Rectal smooth muscle tissue (tissue), 1 donor: ENCODE measurements around the gene PPARG.
"Not testable (repeated sequence)": the region's sequence is repeated elsewhere in the genome, so short reads cannot be mapped to it uniquely, and the experiment has no call there.

Source experiments
- H3K27ac ChIP-seq: one replicate; pipeline ENCODE4 v1.7.0; 2013; ENCODE audit warnings: low read depth, low read length, inconsistent platforms
- H3K27me3 ChIP-seq: one replicate; pipeline ENCODE4 v1.7.0; 2013; ENCODE audit warnings: low read length; ENCODE audit not compliant: control insufficient read depth, insufficient read depth
- H3K36me3 ChIP-seq: one replicate; pipeline ENCODE4 v1.7.0; 2013; ENCODE audit warnings: low read length; ENCODE audit not compliant: control insufficient read depth, insufficient read depth
- H3K4me1 ChIP-seq: one replicate; pipeline ENCODE4 v1.7.0; 2013; ENCODE audit warnings: low read length; ENCODE audit not compliant: control insufficient read depth, insufficient read depth
- H3K4me3 ChIP-seq: one replicate; pipeline ENCODE4 v1.7.0; 2013; ENCODE audit warnings: low read length
- H3K9ac ChIP-seq: one replicate; pipeline ENCODE4 v1.7.0; 2013; ENCODE audit warnings: low read length

The PPARG gene

GRCh38 chr3:12442654-12443501, 154.0 kb downstream of the PPARG start:
- H3K4me3 ChIP-seq: no peak overlapping the region
- H3K4me1 ChIP-seq: no peaks in the 10 kb centered on the region
- no peak overlapping the region for H3K27ac ChIP-seq

GRCh38 chr3:12443781-12444522, 155.1 kb downstream of the PPARG start:
- H3K27me3 ChIP-seq: no peaks in the 10 kb centered on the region
- no peak overlapping the region for H3K27ac ChIP-seq
- no peak overlapping the region for H3K4me3 ChIP-seq
- H3K4me1 ChIP-seq: no peaks in the 10 kb centered on the region
- no peak overlapping the region for H3K9ac ChIP-seq
- H3K36me3 ChIP-seq: no peaks in the 10 kb centered on the region

More at GRCh38 chr3:12442654-12443501, 154.0 kb downstream of the PPARG start:
- Histone ChIP-seq H3K36me3 (no peaks in the 10 kb centered on the region), H3K27me3 (no peaks in the 10 kb centered on the region), H3K9ac (no peak overlapping the region)

- no peaks in the 10 kb centered on the region for H3K36me3 ChIP-seq
- H3K4me1 ChIP-seq: no peaks in the 10 kb centered on the region
- no peaks in the 10 kb centered on the region for H3K27me3 ChIP-seq
- no peak overlapping the region for H3K4me3 ChIP-seq
- no peak overlapping the region for H3K27ac ChIP-seq
- H3K9ac ChIP-seq: no peak overlapping the region
Observed at GRCh38 chr3:12444582-12445471, 156.0 kb downstream of the PPARG start.

- H3K27me3 ChIP-seq: no peaks in the 10 kb centered on the region
- H3K4me3 ChIP-seq: no peak overlapping the region
- H3K9ac ChIP-seq: no peak overlapping the region
- no peaks in the 10 kb centered on the region for H3K36me3 ChIP-seq
- no peaks in the 10 kb centered on the region for H3K4me1 ChIP-seq
- H3K27ac ChIP-seq: no peak overlapping the region
Observed at GRCh38 chr3:12445523-12446240, 156.8 kb downstream of the PPARG start.

GRCh38 chr3:12446298-12446697, 157.4 kb downstream of the PPARG start:
- no peak overlapping the region for H3K4me3 ChIP-seq
- H3K27ac ChIP-seq: no peak overlapping the region
- no peaks in the 10 kb centered on the region for H3K36me3 ChIP-seq
- no peaks in the 10 kb centered on the region for H3K4me1 ChIP-seq
- no peaks in the 10 kb centered on the region for H3K27me3 ChIP-seq
- H3K9ac ChIP-seq: no peak overlapping the region

- Histone ChIP-seq H3K27me3 (no peaks in the 10 kb centered on the region), H3K4me3 (no peak overlapping the region), H3K27ac (no peak overlapping the region), H3K9ac (no peak overlapping the region), H3K36me3 (no peaks in the 10 kb centered on the region), H3K4me1 (no peaks in the 10 kb centered on the region)
Observed at GRCh38 chr3:12447075-12447474, 158.2 kb downstream of the PPARG start.

GRCh38 chr3:12448404-12449202, 159.7 kb downstream of the PPARG start:
- not testable (repeated sequence) for H3K36me3 ChIP-seq, H3K27me3 ChIP-seq, H3K9ac ChIP-seq, H3K4me1 ChIP-seq, H3K27ac ChIP-seq, H3K4me3 ChIP-seq

- no peak overlapping the region for H3K9ac ChIP-seq
- H3K27me3 ChIP-seq: no peaks in the 10 kb centered on the region
- no peaks in the 10 kb centered on the region for H3K4me1 ChIP-seq
- no peaks in the 10 kb centered on the region for H3K36me3 ChIP-seq
- H3K27ac ChIP-seq: no peak overlapping the region
- no peak overlapping the region for H3K4me3 ChIP-seq
Observed at GRCh38 chr3:12449889-12450682, 161.2 kb downstream of the PPARG start.

- Histone ChIP-seq H3K36me3 (no peaks in the 10 kb centered on the region), H3K27me3 (no peaks in the 10 kb centered on the region), H3K4me1 (no peaks in the 10 kb centered on the region), H3K9ac (no peak overlapping the region), H3K4me3 (no peak overlapping the region), H3K27ac (no peak overlapping the region)
Observed at GRCh38 chr3:12451481-12451880, 162.6 kb downstream of the PPARG start.

- no peak overlapping the region for H3K27ac ChIP-seq
- no peak overlapping the region for H3K9ac ChIP-seq
- no peaks in the 10 kb centered on the region for H3K4me1 ChIP-seq
- no peaks in the 10 kb centered on the region for H3K36me3 ChIP-seq
- no peaks in the 10 kb centered on the region for H3K27me3 ChIP-seq
- H3K4me3 ChIP-seq: no peak overlapping the region
Observed at GRCh38 chr3:12451960-12452359, 163.1 kb downstream of the PPARG start.
